Measurements from ENCODE around the gene GGCX. TPM values are rescaled to one million over a fixed set of nuclear protein-coding genes. Genes with fewer than 3 reads are reported as not detected.

Gene GGCX
- total RNA-seq, 1 experiment from 2014 or later: 66.2 TPM

- H3K4me3 Mint-ChIP-seq (ENCODE audit: low read depth, unreplicated experiment): no peak overlapping the region
- no peaks in the 10 kb centered on the region for H3K27me3 Mint-ChIP-seq (ENCODE audit: unreplicated experiment)
- BruUV-seq (replicated peaks): no TSS peak
- no peak overlapping the region for H3K27ac Mint-ChIP-seq (ENCODE audit: unreplicated experiment)
- DNase-seq: no peak
- H3K4me1 Mint-ChIP-seq (ENCODE audit: low read depth, unreplicated experiment): peaks cover 3% of the 10 kb centered on the region
- H3K9me3 Mint-ChIP-seq (ENCODE audit: low read depth, unreplicated experiment): no peaks in the 10 kb centered on the region
- H3K36me3 Mint-ChIP-seq (ENCODE audit: insufficient read depth, unreplicated experiment): peaks cover 73% of the 10 kb centered on the region
- TF ChIP-seq, protein P1, sequence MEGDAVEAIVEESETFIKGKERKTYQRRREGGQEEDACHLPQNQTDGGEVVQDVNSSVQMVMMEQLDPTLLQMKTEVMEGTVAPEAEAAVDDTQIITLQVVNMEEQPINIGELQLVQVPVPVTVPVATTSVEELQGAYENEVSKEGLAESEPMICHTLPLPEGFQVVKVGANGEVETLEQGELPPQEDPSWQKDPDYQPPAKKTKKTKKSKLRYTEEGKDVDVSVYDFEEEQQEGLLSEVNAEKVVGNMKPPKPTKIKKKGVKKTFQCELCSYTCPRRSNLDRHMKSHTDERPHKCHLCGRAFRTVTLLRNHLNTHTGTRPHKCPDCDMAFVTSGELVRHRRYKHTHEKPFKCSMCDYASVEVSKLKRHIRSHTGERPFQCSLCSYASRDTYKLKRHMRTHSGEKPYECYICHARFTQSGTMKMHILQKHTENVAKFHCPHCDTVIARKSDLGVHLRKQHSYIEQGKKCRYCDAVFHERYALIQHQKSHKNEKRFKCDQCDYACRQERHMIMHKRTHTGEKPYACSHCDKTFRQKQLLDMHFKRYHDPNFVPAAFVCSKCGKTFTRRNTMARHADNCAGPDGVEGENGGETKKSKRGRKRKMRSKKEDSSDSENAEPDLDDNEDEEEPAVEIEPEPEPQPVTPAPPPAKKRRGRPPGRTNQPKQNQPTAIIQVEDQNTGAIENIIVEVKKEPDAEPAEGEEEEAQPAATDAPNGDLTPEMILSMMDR (IDR thresholded peaks at IDR 0.05; ENCODE audit: unreplicated experiment): no peak
- CTCF ChIA-PET: interaction anchor here (0.5 to 1.2 kb wide), 2 partner anchors 14 to 47 kb away, joined by 3 read pairs; partner anchors contain the start of gene VAMP5
- intact Hi-C loops (cut with micrococcal nuclease; ENCODE audit: unreplicated experiment): no loop called here
These were observed 37.5 kb upstream of the GGCX start for GRCh38 chr2:85598594-85599340.

DNA sequence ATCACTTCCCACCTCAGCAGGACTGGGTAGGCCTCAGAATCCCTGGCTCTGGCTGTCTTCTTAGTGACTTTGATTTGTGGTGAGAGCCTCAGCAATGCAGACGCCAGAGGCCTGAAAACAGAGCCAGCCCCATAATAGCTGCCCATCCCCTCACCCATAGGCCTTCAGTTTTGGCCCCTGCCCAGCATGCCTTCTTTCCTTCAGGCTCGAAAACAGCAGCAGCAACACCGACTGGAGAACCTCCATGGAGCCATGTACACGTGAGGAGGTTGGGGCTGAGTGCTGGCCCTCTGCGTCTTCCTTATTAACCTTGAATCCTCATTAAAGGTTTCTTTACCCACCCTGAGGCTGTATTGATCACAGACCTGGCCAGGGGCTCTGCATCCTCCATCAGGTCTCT is 35.9 kb upstream of the GGCX start:
- Mint-ChIP-seq H3K27ac (ENCODE audit: unreplicated experiment) (no peak overlapping the region), H3K4me3 (ENCODE audit: low read depth, unreplicated experiment) (peak overlapping the region; percentile 98), H3K36me3 (ENCODE audit: insufficient read depth, unreplicated experiment) (peaks cover 60% of the 10 kb centered on the region), H3K4me1 (ENCODE audit: low read depth, unreplicated experiment) (no peaks in the 10 kb centered on the region), H3K27me3 (ENCODE audit: unreplicated experiment) (no peaks in the 10 kb centered on the region), H3K9me3 (ENCODE audit: low read depth, unreplicated experiment) (no peaks in the 10 kb centered on the region)
- CTCF ChIA-PET: interaction anchor here (0.7 kb wide), 1 partner anchor 20 kb away, joined by 9 read pairs; the partner anchor contains the start of gene VAMP8
- intact Hi-C loops (cut with micrococcal nuclease; ENCODE audit: unreplicated experiment): no loop called here
- BruUV-seq (replicated peaks): TSS peak; percentile 37
- DNase-seq: no peak
- TF ChIP-seq, protein P1 (IDR thresholded peaks at IDR 0.05; ENCODE audit: unreplicated experiment): no peak

GRCh38 chr2:85596486-85597143 is 35.3 kb upstream of the GGCX start:
- DNase-seq: no peak
- no peaks in the 10 kb centered on the region for H3K9me3 Mint-ChIP-seq (ENCODE audit: low read depth, unreplicated experiment)
- CTCF ChIA-PET: interaction anchor here (0.6 to 2.7 kb wide), 3 partner anchors 8 to 19 kb away, joined by 3 to 9 read pairs (median 6); partner anchors contain the start of gene VAMP8
- peak overlapping the region; percentile 97 for H3K27ac Mint-ChIP-seq (ENCODE audit: unreplicated experiment)
- no peaks in the 10 kb centered on the region for H3K4me1 Mint-ChIP-seq (ENCODE audit: low read depth, unreplicated experiment)
- peak overlapping the region; percentile 98 for H3K4me3 Mint-ChIP-seq (ENCODE audit: low read depth, unreplicated experiment)
- no TSS peak for BruUV-seq (replicated peaks)
- peaks cover 54% of the 10 kb centered on the region for H3K36me3 Mint-ChIP-seq (ENCODE audit: insufficient read depth, unreplicated experiment)
- intact Hi-C loops (cut with micrococcal nuclease; ENCODE audit: unreplicated experiment): no loop called here
- no peaks in the 10 kb centered on the region for H3K27me3 Mint-ChIP-seq (ENCODE audit: unreplicated experiment)
- TF ChIP-seq, protein P1 (IDR thresholded peaks at IDR 0.05; ENCODE audit: unreplicated experiment): no peak

DNA sequence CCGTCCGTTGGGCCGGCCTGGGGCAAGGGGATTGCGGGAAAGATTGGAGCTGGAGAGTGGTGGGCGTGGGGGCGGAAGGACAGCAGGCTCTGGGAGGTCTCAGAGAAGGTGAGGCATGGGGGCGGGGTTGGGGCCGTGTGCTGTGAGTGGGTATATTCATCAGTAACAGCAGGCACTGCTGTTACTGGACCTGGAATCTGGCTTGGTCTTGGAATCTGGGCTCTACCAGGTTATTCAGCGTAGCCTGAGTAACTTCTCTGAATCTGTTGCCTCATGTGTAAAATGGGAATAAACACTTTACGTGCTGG is 34.7 kb upstream of the GGCX start:
- Mint-ChIP-seq H3K4me1 (ENCODE audit: low read depth, unreplicated experiment) (peaks cover 6% of the 10 kb centered on the region), H3K36me3 (ENCODE audit: insufficient read depth, unreplicated experiment) (peaks cover 47% of the 10 kb centered on the region), H3K27ac (ENCODE audit: unreplicated experiment) (peak overlapping the region; percentile 97), H3K4me3 (ENCODE audit: low read depth, unreplicated experiment) (peak overlapping the region; percentile 98), H3K9me3 (ENCODE audit: low read depth, unreplicated experiment) (no peaks in the 10 kb centered on the region), H3K27me3 (ENCODE audit: unreplicated experiment) (no peaks in the 10 kb centered on the region)
- intact Hi-C loops (cut with micrococcal nuclease; ENCODE audit: unreplicated experiment): no loop called here
- no TSS peak for BruUV-seq (replicated peaks)
- CTCF ChIA-PET: interaction anchor here (0.6 to 2.7 kb wide), 6 partner anchors 8 to 158 kb away, joined by 3 to 11 read pairs (median 4); partner anchors contain the start of gene VAMP8
- no peak for DNase-seq
- TF ChIP-seq, protein P1 (IDR thresholded peaks at IDR 0.05; ENCODE audit: unreplicated experiment): no peak

Data from Calu3 (cell line).